ENCODE results near the gene SPOCD1. TPM values are rescaled to one million over a fixed set of nuclear protein-coding genes. Genes with fewer than 3 reads are reported as not detected.

SPOCD1 gene
- total RNA-seq, 1 donor from 2014 or later = 0.68 TPM

DNA sequence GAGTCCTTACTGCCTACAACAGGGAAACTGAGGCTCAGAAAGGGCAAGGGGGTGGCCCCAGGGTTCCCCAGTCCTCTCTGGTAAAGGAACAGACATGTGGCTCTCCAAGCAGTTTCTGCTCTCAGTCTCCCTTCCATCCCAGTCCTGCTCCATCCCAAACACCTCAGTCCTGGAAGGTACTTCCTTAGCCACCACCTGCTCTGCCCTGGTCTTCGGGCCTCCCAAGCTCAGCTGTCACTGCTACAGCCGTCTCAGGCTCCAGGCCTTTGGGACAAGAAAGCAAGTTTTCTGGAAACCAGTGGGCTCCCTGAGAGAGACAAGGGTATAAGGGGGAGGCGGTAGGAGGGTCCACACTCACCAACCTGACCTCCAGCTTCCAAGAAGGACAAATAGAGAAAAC lies 28.6 kb downstream of the SPOCD1 start:
- no peak for ATAC-seq

DNA sequence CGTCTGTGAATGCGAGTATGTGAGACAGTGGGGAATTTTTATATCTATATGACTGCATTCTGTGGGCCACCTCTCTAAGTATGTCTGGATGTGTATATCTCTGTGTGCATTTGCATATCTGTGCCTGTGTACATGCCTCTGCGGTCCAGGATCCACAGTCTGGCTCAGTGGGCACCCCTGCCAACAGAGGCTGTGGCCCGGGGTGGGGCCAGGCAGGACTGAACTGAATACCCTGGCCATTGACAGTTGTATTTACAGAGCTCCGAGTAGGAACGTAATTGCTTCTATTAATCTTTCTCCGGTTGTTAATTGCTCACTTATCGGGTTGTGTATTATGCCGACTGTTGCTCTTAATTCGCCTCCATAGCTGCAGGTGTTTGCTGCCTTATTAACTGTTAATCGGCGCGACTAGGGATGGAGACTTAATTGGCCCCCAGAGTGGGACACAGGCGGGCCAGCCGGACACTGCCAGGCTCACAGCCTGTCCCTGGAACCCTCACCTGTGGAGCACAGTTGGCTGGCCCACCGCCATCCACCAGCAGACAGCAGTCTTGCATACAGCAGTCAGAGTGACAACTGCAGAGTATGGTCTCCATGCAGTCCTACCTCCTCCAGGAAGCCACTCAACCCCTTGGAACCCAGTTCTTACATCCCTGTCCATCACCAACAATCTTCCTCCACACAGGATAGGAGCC lies 29.3 kb downstream of the SPOCD1 start:
- ATAC-seq = no peak

DNA sequence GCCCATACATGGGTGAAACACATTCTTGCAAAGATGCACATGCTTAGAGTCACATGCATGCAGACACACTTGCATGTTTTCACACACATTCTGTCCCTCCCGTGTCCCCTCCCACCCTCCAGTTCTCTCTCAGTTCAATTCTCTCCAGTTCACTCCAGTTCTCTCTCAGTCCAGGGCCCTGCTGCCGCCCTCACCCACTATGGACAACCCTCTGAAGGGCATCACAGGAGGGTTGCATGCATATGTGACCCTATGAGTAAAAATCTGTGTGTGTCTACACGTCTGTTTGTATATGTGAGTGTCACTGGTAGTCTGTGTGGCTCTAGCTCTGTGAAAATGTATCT lies 29.9 kb downstream of the SPOCD1 start:
- ATAC-seq = no peak

DNA sequence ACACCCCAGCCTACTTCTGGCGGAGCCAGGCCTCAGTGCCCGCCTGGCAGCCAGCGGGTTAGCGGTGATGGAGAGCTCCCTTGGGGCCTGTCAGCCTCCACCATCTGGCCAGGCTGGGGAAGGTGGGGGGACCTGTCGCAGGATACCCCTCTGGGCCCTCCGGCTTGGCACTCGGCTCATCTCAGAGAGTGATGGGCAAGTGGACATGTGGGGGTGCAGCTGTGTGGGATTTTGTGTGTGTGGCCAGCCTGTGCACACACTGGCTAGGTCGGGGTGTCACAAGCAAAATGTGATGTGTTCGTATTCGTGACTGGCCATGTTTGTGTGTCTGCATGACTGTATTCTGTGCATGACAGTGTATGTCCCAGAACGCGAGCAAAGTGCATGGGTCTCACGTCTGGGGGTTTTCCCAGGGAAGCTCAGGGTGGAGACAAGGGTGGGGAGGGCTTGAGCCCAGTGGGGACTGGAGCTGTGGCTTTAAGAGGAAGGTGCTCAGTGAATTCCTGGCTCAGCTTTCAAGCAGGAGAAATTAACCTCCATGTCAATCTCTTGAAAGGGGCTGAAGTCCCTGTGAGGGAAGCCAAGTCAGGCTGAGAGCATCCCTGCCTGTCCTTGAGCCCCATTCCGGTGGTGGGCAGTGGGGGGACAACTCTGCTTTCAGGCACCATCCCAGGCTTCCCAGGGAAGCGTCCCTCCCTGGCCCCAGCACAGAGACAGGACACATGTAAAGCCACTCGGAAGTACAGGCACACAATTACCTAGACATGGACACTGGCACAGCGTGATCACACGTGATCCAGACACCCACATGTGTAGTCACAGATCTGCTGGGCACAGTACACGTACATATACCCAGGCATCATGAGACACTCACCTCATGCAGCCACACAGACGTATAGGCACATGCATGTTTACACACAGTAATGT lies 30.5 kb downstream of the SPOCD1 start:
- ATAC-seq = no peak

DNA sequence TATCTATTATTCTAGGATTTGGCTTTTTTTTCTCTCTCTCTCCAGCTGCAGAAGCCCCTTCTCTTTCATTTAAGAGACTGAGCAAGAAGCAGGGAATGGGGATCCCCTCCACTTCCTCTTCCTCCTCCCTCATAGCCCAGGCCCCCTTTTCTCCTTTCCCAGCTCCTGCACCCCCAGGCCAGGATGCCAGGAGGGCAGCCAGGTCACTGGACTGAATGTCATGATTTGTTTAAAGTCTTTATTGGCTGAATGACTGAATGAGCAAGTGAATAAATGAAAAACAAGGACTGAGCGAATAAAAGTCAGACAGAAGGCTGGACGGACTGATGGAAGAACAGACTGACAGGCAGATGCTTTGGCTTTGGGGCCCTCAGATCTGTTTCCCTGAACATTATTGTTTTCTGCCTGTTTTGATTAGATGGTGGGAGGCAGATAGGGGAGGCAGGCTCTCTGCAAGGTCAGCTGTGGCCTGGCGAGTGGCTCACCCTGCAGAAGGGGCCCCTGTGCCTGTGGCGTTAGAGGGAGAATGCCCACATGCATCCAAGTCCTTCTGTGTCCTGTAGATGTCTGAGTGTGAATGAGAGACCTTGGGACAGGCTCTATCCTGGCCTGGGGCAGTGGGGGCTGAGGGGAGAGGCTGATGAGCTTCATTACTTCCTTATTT lies 31.3 kb downstream of the SPOCD1 start:
- no peak for ATAC-seq

DNA sequence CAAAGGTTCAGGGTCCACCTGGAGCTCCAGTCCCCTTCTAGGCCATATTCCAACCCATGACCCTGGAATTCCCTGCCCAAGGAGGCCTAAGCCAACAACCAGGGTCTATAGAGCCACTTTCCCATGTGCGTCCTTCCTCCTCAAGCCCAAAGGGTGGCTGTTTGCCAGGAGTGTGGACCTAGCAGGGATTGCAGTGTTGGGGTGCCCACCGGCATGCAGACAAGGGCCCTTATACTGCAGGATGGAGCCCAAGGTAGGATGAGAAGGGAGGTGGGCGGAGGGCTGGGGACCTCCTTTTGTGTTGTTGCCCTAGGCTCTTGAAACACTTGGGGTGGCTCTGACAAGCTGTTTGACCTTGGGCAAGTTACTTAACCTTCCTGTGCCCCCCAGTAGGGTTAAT lies 32.0 kb downstream of the SPOCD1 start:
- ATAC-seq = no peak

DNA sequence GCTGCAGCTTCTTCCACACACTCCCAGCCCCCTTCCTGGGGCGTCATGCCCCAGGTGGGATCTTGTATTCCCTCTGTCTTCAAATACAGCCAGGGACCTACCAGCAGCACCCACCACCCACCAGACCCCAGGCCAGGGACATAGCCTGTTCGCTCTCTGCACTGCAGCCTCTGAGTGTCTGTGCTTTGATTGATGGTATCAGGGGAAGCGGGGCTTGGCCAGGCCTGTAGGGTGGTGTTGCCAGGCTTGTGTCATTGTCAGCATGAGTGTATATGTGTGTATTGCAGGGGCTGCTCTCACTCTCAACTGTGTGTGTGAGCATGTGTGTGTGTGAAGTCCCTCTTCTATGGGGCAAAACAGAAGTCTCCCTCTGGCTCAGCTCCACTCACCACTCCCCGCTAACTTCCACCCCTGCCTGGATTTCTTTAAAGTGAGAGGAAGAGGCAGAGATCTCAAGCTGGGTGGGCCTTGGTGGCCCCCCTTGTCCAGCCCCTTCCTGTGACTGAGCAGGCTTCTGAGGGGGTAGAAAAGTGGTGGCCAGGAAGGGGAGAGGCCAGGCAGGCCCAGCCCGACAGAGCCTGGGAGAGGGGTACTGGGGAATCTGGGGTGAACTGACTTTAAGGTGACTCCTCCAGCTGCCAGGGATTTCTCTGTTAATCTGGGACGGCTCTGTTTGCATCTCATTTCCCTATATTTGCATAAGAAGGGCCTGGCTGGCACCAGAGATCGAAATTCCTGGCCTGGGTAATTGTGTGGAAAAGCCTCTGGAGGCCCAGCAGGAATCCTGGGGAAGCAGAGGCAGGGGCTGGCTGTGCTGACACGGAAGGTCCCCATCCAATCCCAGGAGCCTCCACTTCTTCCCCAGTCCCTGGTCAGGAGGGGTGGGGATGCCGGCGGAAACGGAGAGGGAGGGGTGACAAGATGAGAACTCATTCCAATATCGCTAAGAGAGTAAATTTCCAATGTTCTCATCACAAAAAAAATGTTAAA lies 33.1 kb downstream of the SPOCD1 start:
- ATAC-seq = no peak

GRCh38 chr1:31781756-31782371 lies 34.0 kb downstream of the SPOCD1 start:
- no peak for ATAC-seq

DNA sequence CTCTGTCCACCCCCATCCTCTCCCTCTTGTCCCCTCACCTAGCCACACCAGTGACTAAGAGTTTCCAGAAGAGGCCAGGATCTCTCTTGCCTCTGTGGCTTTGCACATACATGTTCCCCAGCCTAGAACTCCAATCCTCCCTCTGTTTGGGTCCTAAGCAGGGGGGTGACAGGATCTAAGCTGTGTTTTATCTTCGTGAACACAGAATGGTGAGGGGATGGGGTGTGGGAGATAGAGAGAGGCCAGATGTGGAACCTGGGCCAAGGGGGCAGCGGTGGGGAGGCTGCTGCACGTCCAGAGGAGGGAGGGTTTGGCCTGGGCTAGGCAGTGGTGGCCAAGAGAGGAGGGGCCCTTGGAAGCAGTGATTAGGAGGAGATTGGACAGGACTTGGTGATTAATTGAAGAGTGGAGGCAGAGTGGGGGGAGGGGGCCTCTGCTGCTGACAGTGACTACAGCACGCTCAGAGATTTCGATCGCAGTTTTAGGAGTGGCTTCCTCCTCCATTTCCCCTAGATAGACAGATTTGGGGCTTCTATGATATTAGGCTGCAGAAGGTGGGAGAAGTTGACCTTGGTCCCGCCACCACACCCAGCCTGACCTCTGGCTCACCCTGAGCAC lies 34.6 kb downstream of the SPOCD1 start:
- ATAC-seq = no peak

GRCh38 chr1:31780632-31781031 lies 35.2 kb downstream of the SPOCD1 start:
- no peak for ATAC-seq

DNA sequence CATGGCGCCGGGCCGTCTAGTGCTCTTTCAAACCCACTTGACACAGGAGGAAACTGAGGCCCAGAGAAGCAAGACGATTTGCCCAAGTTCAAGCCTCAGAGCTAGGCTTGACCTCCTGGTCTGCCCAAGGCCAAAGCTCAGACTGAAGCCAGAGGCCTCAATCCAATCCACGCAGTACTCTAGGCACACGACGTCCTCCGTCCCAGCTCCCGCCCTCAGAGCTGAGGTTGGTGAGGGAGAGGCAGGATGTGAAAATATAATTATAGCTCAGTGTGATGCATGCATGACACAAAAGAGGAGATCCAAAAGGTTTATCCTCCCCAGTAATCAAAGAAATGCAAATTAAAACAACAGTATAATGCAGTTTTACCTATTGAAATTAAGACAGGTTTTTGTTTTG lies 36.1 kb downstream of the SPOCD1 start:
- ATAC-seq = no peak

DNA sequence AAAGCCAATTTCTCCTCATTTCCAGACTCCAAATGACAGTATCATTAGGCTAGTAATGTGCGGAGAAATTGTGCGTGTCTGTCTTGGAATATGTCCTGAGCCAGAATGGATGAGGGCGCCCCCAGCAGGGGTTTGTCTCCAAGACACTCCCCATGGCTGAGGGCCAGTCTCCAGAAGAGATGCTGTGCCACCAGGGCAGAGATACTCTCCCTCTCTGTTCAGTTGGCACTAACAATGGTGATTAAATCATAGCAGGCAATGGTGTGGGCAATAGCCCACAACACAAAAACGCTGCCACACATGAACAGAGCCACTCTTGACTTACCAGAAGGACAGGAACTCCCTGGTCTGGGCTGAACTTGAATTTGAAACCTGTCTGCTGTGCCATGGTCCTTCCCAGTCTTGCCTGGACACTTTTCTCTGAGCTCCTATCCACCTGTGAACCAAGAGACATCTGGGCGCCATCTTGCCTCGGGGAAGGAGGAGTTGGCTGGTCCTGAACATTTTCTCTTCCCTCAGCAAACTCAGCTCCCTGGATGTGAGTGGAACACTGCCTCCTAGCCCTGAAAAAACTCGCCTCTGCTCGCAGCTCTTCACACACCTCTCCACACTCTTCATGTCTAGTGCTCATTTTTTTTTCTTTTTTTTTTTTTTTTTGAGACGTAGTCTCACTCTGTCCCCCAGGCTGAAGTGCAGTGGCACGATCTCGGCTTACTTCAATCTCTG lies 36.9 kb downstream of the SPOCD1 start:
- ATAC-seq = no peak

- ATAC-seq = no peak
Measured at GRCh38 chr1:31776516-31776915, 39.3 kb downstream of the SPOCD1 start.

GRCh38 chr1:31776032-31776431 lies 39.8 kb downstream of the SPOCD1 start:
- ATAC-seq = no peak

- no peak for ATAC-seq
Measured at GRCh38 chr1:31775210-31775999, 40.4 kb downstream of the SPOCD1 start.

DNA sequence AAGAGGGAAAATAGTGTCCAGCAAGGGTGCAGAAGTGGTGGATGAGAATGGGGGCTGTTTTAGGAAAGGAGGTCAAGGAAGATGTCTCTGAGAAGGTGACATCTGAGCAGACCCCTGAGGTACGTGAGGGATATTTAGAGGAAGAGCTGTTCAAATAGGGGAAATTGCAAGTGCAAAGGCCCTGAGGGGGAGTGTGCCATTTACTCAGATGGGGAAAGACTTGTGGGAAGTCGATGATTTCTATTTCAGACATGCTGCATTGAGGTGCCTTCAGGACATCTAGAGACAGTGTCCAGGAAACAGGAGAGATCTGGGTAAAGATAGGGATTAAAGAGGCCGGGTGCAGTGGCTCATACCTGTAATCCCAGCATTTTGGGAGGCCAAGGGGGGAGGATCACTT lies 41.3 kb downstream of the SPOCD1 start:
- ATAC-seq = no peak

- ATAC-seq = no peak
Measured at GRCh38 chr1:31773861-31774260, 42.0 kb downstream of the SPOCD1 start.

GRCh38 chr1:31772669-31773248 lies 43.1 kb downstream of the SPOCD1 start:
- ATAC-seq = no peak
